ENCODE results near the gene ROBO1.

Gene ROBO1

GRCh38 chr3:79148786-79149185 lies 619.0 kb downstream of the ROBO1 start:
- DNase-seq = no peak

GRCh38 chr3:79146024-79146423 lies 621.8 kb downstream of the ROBO1 start:
- DNase-seq = no peak

- DNase-seq = peak; percentile 21
Observed at GRCh38 chr3:79140708-79141107, 627.1 kb downstream of the ROBO1 start.

- DNase-seq = peak; percentile 89
Observed at GRCh38 chr3:79139395-79140068, 628.3 kb downstream of the ROBO1 start.

GRCh38 chr3:79125313-79125984 lies 642.3 kb downstream of the ROBO1 start:
- peak; percentile 31 for DNase-seq

- no peak for DNase-seq
Observed at GRCh38 chr3:79115458-79115857, 652.3 kb downstream of the ROBO1 start.

GRCh38 chr3:79113876-79114275 lies 653.9 kb downstream of the ROBO1 start:
- DNase-seq = no peak

GRCh38 chr3:79111375-79112052 lies 656.3 kb downstream of the ROBO1 start:
- DNase-seq = no peak

- DNase-seq = no peak
Observed at GRCh38 chr3:79109754-79110153, 658.0 kb downstream of the ROBO1 start.

GRCh38 chr3:79103307-79103706 lies 664.5 kb downstream of the ROBO1 start:
- no peak for DNase-seq

GRCh38 chr3:79097964-79098660 lies 669.7 kb downstream of the ROBO1 start:
- peak; percentile 22 for DNase-seq

- no peak for DNase-seq
Observed at GRCh38 chr3:79094654-79095053, 673.1 kb downstream of the ROBO1 start.

GRCh38 chr3:79086514-79086913 lies 681.3 kb downstream of the ROBO1 start:
- DNase-seq = peak; percentile 70

GRCh38 chr3:79085171-79085570 lies 682.6 kb downstream of the ROBO1 start:
- no peak for DNase-seq

GRCh38 chr3:79081335-79081734 lies 686.5 kb downstream of the ROBO1 start:
- DNase-seq = no peak

GRCh38 chr3:79074558-79074957 lies 693.2 kb downstream of the ROBO1 start:
- DNase-seq = no peak

GRCh38 chr3:79067734-79068133 lies 700.1 kb downstream of the ROBO1 start:
- no peak for DNase-seq

- no peak for DNase-seq
Observed at GRCh38 chr3:79066481-79066880, 701.3 kb downstream of the ROBO1 start.

- DNase-seq = no peak
Observed at GRCh38 chr3:79063624-79064023, 704.2 kb downstream of the ROBO1 start.

- no peak for DNase-seq
Observed at GRCh38 chr3:79057756-79058155, 710.0 kb downstream of the ROBO1 start.

- DNase-seq = peak; percentile 64
Observed at GRCh38 chr3:79056498-79056897, 711.3 kb downstream of the ROBO1 start.

GRCh38 chr3:79052054-79052681 lies 715.6 kb downstream of the ROBO1 start:
- DNase-seq = peak; percentile 6

- no peak for DNase-seq
Observed at GRCh38 chr3:79047581-79047980, 720.2 kb downstream of the ROBO1 start.
